KOPT-K1 (cell line): ENCODE data around the gene UBE2J2.

Experiments used
- H3K27ac ChIP-seq: fragments of 200-600 bp; sonication (generic); 2 replicates; pipeline ENCODE4 v1.5.1; 2016; ENCODE audit warnings: antibody characterized with exemption, mild to moderate bottlenecking, low read depth, low read length; ENCODE audit not compliant: poor library complexity, severe bottlenecking
- H3K36me3 ChIP-seq: fragments of 200-600 bp; sonication (generic); 2 replicates; pipeline ENCODE4 v1.5.1; 2017; ENCODE audit warnings: antibody characterized with exemption, mild to moderate bottlenecking, low read length, moderate library complexity; ENCODE audit not compliant: insufficient read depth
- H3K9me3 ChIP-seq: fragments of 200-600 bp; sonication (generic); 2 replicates; pipeline ENCODE4 v1.5.1; 2017; ENCODE audit warnings: antibody characterized with exemption, low read length, mild to moderate bottlenecking; ENCODE audit not compliant: insufficient read depth, poor library complexity, severe bottlenecking

UBE2J2 gene

DNA sequence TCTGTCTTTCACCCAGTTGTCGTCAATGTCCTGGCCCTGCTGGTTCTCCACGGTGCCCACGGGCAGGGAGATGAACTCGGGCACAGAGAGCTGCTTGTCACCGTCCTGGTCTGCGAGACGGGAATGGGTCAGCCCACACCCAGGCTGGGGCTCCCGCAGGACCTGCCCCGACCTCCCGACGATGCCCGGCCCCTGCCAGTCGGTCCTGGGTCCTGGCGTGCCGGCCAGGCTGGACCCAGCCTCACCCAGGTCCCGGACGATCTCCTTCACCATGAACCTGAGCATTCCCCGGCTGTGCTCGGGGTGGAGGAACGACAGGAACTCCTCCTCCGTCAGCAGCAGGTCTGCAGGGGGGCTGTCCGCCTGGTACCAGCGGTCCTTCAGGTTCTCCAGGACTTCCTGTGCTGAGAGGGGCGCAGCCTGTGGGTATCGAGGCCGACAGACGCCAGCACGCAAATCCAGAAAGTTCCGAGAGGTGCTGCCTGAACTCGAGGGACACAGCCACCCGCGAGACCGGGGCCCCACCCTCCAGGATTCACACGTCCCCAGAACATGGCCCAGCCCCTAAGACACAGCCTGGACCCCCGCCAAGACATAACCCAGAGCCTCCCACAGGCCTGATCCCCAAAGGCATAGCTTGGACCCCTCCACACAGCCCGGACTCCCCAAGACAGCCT is 55.0 kb downstream of the UBE2J2 start:
- peaks cover 73% of the 10 kb centered on the region for H3K36me3 ChIP-seq
- H3K9me3 ChIP-seq: no peaks in the 10 kb centered on the region
- H3K27ac ChIP-seq: no peak overlapping the region

DNA sequence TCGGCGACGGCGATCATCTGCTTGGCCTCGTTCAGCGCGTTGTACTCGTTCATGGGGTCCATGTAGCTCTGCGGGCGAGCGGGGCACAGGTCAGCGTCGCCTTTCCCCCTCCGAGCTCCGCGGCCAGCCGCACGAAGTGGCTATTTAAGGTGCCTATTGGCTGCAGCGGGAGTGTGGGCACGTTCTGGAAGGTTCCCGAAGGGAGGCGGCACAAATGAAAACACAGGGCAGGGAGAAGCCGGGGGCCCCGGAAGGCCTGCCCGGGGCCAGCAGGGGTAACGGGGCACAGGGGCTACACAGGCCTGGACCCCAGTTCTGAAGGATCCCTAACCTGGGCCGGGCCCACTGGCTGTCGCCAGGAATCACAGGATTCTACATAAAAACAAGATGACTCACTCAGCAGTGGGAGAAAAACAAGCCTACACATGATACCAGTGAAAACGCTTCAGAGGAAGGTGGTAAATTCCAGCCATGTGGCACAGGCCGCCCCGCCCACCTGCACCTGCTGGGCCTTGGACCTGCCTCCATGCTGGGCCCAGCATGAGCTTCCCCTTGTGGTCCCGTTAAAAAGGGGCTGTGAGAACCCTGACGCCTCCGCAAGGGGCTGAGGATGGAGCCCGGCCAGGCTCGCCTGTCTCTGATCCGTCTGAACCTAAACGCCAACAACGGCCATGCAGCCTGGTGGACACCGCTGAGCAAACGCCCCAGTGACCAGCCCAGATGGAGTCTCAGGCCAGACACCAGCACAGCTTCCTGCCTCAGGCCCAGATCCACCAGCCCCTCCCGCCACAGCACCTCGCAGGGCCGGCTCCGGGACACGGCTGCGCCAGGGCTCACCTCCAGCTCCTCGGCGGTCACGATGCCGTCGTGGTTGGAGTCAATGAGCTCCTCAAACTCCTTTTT is 55.8 kb downstream of the UBE2J2 start:
- Histone ChIP-seq H3K36me3 (peaks cover 67% of the 10 kb centered on the region), H3K27ac (no peak overlapping the region), H3K9me3 (no peaks in the 10 kb centered on the region)

DNA sequence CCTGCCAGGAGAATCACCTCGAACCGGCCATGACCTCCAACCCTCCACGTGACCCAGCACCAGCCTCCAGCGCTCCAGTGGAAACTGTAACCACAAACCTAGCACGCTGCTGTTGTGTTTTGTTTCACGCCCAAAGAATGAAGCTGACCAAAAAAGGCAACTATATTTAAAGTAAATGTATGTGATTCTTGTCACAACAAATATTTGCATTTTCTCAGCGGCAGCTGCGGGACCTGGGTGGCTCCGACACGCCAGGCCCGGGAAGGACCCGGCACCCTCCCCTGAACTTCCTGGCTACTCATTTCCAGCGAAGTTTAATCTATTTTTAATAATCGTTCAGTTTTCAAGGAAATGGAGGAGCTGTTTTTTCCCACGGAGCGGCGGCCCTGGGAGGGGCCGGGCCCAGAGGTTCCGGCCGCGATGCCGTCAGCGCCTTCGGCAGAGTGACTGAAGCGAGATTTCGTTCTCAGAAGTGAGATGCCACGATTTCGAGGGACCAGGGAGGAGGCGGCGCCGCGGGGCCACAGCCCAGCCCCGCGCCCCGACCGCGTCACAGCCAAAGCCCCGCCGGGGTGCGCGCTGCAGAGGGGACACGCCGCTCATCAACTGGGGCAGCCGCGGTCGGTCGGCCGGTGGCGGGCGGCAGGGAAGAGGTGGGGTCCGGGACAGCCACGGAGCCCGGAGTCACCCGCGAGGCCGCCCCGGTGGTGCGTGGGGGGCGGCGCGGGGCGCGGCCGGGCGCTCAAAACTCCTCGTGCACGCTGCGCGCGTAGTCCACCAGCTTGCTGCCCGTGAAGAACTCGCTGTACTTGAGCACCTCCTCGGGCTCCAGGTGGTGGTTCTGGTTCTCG is 56.7 kb downstream of the UBE2J2 start:
- no peak overlapping the region for H3K27ac ChIP-seq
- peaks cover 58% of the 10 kb centered on the region for H3K36me3 ChIP-seq
- no peaks in the 10 kb centered on the region for H3K9me3 ChIP-seq

DNA sequence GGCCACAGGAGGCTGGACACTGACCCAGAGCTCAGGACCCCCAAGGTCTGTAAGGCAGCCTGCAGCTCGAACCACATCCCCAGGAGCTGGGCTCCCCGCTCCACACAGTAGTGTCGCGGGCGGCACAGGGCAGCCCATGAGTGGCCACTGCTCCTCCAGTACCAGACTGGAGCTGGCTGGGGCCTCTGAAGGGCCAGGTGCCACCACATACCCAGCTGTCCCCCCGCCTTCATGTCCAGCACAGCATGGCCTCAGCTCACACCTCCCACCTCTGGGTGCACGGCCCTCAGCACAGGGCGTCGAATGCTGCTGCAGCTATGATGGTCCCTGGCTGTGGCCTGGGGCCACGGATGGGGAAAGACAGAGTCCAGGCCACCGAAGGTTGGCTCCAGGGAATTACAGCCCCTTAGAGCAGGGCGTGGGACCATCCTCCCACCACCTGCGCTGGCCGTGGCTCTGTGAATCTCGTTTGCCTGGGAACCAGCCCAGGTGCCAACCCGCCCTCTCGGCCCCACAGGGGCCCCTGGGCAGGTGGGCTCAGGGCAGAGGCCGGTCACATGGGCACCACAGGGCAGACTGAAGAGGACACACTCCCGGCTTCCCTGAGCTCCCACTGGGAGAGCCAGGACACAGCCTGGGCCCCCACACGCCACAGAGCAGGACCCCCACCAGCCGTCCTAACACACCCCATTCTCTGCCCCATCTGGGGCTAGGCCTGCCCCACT is 57.6 kb downstream of the UBE2J2 start:
- H3K27ac ChIP-seq: no peak overlapping the region
- H3K9me3 ChIP-seq: no peaks in the 10 kb centered on the region
- H3K36me3 ChIP-seq: peaks cover 49% of the 10 kb centered on the region

DNA sequence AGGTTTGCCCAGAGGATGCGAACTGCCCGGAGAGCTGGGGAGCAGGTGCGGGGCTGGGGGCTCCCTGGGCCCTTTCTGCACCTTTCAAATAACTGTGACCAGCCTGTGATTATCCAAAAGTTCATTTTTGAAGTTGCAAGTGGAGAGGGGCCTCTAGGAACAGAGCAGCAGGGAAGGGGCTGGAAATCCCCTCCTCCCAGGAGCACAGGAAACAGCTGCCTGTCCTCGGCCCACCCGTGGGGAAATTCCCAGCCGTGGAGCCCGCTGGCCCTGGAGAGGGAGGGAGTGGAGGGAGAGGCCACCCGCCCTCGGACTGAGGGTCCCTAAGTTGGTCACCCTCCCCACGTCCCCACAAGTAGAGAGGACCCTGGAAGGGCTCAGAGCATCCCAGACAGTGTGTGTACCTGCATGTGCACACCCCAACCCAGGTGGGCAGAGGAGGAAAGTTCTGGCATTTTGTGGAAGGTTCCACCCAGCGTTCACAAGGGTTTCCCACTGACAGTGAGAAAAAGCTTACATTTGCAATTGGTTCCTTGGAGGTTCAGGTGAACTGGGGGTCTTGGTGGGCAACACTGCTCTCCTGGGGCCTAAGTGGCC is 58.5 kb downstream of the UBE2J2 start:
- no peaks in the 10 kb centered on the region for H3K9me3 ChIP-seq
- no peak overlapping the region for H3K27ac ChIP-seq
- H3K36me3 ChIP-seq: peaks cover 41% of the 10 kb centered on the region

DNA sequence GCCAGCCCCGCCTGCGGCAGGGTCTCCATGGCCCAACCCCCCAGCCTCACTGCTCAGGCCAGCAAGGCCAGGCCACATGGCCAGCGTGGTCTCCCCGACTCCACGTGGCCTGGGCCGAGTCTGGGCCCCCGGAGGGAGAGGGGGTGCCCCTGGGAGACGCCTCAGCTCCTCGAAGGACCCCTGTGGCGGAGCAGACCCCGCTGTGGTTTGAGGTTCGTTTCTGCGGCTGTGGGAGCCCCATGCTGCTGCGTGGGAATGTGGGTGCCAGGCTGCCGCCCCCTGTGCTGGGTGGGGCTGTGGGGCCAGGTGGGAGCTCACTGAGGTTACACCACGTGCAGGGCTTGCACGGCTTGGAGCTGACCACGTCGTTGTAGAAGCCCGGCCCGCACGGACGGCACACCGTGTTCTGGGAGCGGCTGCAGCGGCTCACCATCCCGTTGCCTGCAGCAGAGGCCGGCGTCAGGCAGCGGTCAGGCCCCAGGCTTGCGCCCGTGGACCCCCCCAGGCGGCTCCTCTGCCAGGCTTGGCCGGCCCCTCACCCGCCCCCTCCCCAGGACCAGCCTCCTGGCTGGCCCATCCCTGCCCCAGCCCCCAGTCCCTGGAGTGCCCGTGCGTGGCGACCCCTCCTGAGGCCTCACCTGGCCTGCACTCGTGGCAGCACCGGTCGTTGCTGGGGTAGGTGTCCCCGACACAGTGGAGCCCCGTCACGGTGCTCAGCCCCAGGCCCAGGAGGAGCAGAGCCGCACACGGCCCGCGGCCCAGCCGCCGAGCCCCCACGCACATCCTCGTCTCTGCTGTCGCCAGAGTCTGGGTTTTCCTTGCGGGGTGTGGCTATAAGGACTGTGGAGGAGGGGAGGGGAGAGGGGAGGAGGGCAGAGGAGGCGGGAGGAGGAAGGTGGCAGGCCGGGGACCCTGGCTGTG is 60.0 kb downstream of the UBE2J2 start, which contains the start of gene TNFRSF4:
Gene TNFRSF4 (minus strand): TSS at position 809 of the 921 bp plus-strand sequence. CDS start 26 bp downstream, at position 783.
- H3K36me3 ChIP-seq: peaks cover 25% of the 10 kb centered on the region
- no peaks in the 10 kb centered on the region for H3K9me3 ChIP-seq
- no peak within 1 kb of the TSS for H3K27ac ChIP-seq

DNA sequence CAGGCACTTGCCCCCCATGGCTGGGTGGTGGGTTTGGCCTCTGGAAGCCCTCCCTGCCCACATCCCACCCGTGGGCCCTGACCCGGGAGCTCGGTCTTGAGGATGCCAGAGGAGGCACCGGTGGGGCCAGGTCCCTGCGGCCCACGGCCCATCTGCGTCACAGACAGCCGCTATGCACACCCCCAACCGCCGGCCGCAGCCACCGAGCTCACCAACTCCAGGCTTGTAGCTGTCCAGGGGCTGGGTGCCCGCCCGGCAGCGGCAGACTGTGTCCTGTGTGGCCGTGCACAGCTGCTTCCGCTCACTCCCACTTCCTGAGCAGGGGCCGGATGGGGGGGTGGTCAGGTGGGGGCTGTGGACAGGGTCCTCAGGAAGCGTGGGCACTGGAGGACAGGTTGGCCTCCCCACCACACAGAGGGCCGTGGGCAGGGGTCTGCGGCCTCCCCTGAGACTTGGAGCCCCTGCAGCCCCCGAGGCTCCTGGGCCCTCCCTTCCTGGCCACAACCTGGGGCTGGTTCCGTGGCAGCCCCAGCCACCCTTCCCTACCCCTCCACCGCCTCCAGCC is 60.8 kb downstream of the UBE2J2 start:
- H3K27ac ChIP-seq: no peak overlapping the region
- peaks cover 17% of the 10 kb centered on the region for H3K36me3 ChIP-seq
- no peaks in the 10 kb centered on the region for H3K9me3 ChIP-seq

DNA sequence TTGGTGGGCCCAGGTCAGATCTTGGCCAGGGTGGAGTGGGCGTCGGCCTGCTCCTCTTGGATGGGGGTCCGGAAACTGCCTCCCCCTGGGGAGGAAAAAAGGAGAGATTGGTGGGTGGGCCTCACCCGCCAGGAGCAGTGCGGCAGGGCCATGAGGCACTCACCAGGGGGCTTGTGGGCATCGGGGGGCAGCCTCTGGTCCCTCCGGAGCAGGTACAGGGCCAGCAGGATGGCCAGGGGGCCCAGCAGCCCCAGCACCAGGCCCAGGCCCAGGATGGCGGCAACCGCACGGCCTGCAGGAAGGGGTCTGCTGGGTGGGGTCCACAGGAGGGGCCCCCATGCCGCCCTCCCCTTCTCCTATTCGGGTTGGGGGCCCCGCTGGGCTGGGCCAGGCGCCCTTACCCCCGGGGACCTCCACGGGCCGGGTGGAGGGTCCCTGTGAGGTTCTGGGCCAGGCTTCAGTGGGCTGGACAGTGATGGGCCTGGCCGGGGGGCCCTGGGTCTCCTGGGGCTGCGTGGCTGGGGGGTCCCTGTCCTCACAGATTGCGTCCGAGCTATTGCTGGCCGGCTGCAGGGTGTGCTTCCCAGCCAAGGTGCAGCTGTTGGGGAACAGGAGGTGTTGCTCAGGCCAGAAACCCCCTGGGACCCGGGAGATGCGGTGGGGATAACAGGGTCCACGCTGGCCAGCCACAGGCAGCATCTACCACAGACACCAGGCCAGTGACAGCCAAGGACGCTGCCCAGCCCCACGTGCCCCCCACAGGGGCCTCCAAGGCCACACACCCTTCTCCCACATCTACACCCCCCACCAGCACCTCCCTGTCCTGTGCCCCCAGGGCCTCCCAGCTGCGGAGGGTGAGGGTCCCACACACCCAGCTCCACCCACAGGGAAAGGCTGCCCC is 61.9 kb downstream of the UBE2J2 start:
- Histone ChIP-seq H3K27ac (no peak overlapping the region), H3K9me3 (no peaks in the 10 kb centered on the region), H3K36me3 (peaks cover 7% of the 10 kb centered on the region; the same call in 1 of the 2 replicates)

DNA sequence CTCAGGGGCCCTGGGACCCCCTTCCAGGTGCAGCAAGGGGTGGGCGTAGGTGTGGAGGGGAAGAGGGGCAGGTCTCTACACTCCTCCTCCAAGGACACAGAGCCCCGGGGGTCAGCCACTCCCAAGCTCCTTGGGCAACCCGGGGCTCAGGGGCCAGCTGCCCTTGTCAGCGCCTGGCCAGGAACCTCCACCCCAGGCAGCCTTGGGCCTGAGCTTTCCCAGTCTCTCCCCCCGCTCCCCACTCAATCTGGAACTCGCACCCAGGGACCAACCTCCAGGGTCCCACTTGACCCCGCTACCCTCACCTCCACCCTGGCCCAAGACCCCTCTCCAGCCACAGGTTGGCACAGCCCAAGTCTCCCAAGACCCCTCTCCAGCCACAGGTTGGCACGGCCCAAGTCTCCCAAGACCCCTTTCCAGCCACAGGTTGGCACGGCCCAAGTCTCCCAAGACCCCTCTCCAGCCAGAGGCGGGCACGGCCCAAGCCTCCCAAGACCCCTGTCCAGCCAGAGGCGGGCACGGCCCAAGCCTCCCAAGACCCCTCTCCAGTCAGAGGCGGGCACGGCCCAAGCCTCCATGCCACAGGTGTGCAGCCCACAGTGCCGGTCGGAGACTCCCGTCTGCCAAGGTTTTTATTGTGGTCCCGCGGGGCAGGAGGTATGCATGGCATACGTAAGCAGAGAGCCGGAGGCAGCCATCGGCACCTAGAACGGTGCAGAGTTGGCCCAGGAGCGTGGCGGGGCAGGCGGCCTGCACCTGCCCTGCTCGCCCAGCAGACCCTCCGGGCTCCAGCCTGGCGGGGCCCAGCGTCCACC is 62.7 kb downstream of the UBE2J2 start:
- no peaks in the 10 kb centered on the region for H3K36me3 ChIP-seq
- no peaks in the 10 kb centered on the region for H3K9me3 ChIP-seq
- no peak overlapping the region for H3K27ac ChIP-seq

DNA sequence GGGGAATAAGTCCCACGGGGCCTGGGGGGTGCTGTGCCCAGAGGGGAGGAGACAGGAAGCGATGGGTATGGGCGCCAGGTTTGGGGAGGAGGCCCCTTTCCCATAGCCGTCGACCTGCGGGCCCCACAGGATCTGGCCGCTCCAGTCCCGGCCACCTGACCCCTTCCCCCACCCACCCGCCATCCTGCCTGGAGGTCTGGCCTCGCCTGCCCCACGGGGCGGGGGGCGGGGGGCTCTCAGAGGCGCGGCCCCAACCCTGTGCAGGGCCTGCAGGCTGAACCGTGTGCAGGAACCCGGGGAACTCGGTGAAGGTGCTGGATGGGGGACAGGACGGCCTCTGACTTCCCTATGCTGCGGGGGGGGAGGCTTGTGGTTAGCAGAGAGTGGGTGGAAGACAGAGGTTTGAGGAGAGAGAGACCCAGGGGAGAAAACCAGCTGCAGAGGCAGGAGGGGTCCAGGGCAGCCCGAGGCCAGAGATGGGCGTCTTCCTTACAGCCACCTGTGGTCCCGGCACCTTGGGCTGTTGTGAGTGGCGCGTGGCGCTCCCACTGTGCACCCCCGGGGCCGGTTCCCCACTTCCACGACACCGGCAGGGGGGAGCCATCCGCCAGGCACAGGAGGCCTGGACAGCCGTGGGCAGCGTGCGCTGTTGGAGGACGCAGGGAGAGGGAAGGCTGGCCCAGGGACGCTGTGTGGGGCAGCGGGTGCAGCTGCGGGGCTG is 64.8 kb downstream of the UBE2J2 start:
- H3K27ac ChIP-seq: no peak overlapping the region
- H3K9me3 ChIP-seq: no peaks in the 10 kb centered on the region
- H3K36me3 ChIP-seq: no peaks in the 10 kb centered on the region

DNA sequence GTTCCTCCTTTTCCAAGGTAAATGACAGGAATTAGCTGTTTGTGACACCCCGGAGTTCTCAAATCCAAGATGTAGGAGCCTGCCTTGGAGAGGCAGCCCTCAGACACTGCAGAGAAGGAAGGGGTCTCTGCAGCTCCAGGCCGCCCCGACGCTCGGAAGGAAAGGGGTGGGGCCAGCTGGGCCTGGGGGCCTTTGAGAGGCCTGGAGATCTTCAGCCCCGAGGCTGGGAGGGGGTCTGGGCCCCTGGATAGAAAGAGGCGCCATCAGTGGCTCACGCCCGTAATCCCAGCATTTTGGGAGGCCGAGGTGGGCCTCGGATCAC is 66.1 kb downstream of the UBE2J2 start:
- no peaks in the 10 kb centered on the region for H3K36me3 ChIP-seq
- H3K9me3 ChIP-seq: no peaks in the 10 kb centered on the region
- H3K27ac ChIP-seq: no peak overlapping the region
